HFFc6 (cell line): ENCODE data around the gene ABLIM1. TPM values are rescaled to one million over a fixed set of nuclear protein-coding genes. Genes with fewer than 3 reads are reported as not detected.

Experiments used
- DNase-seq: peaks from one replicate; pipeline ENCODE4 v3.0.0-alpha.2; 2018
- H3K27ac Mint-ChIP-seq: 2 replicates; pipeline ENCODE4 v1.8.0; 2020; ENCODE audit warnings: mild to moderate bottlenecking, mixed read lengths
- H3K27me3 Mint-ChIP-seq: 2 replicates; pipeline ENCODE4 v1.8.0; 2021; ENCODE audit warnings: mild to moderate bottlenecking, moderate library complexity, mixed read lengths; ENCODE audit not compliant: insufficient read depth
- H3K36me3 Mint-ChIP-seq: 2 replicates; pipeline ENCODE4 v1.8.0; 2021; ENCODE audit warnings: low read depth, mixed read lengths
- H3K4me1 Mint-ChIP-seq: 2 replicates; pipeline ENCODE4 v1.8.0; 2020; ENCODE audit warnings: low read depth, mixed read lengths
- H3K4me3 Mint-ChIP-seq: 2 replicates; pipeline ENCODE4 v1.8.0; 2020; ENCODE audit warnings: mild to moderate bottlenecking, moderate library complexity, mixed read lengths
- H3K9me3 Mint-ChIP-seq: 2 replicates; pipeline ENCODE4 v1.8.0; 2020; ENCODE audit warnings: mild to moderate bottlenecking, mixed read lengths
- CTCF ChIP-seq: fragments of 200-600 bp; sonication (generic); IDR thresholded peaks from 2 replicates; pipeline ENCODE4 v1.5.0; 2021; ENCODE audit warnings: antibody characterized with exemption, mild to moderate bottlenecking
- total RNA-seq, 6 experiments: library from RNA; stranded (reverse); fragmentation: NEBNext Ultra II Directional; extraction: Animal tissue kit (Norgen Biotek cat#: 25700); gene quantifications; 2 replicates in 1 of 6; 3 replicates in 5 of 6; pipeline ENCODE4 v1.2.3, GENCODE V29; 2021

ABLIM1 gene
- total RNA-seq, 6 experiments from 2014 or later = 8.0 to 14.6 (median 8.7) TPM

- H3K4me3 Mint-ChIP-seq = peak overlapping the region; percentile 12; the same call in 1 of the 2 replicates
- no peaks in the 10 kb centered on the region for H3K36me3 Mint-ChIP-seq
- DNase-seq = peak; percentile 97
Measured at GRCh38 chr10:114638821-114639625, 19.1 kb downstream of the ABLIM1 start.

DNA sequence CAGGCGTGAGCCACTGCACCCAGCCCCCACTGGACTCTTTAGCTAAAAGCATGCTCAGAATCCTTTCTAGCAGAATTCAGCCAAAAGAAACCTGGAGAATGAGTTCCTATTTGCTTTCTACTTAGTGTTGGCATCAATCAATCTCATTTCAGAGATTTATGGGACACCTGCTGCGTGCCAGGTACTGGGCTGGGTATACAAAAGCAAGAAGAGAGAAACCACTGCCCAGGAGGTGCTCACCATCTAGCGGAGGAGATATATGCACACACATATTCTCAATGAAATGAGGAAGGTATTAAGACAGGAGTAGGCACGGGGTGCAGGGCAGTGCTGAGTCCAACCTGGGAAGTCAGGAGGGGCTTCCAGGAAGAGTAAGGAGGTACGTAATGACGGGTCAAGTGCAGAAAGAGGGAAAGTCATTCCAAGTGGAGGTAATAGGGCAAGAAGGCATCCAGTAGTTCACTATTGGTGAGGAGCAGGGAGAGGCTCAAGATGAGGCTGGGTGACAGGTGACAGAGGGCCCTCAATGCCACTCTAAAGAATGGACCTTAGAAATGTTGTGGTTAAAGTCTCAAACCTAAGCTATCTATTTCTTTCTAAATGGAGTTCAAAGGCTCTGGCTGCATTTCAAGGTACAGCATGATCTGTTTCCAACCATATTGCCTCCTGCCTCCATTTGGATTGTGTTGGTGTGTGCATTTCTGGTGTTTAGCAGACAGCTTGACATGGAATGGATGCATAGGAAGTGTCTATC lies 22.1 kb downstream of the ABLIM1 start:
- no peaks in the 10 kb centered on the region for H3K36me3 Mint-ChIP-seq
- no peak overlapping the region; the same call in 1 of the 2 replicates for H3K4me3 Mint-ChIP-seq
- no peak for TF ChIP-seq CTCF
- peaks cover 1% of the 10 kb centered on the region for H3K27me3 Mint-ChIP-seq
- H3K4me1 Mint-ChIP-seq = peaks cover 76% of the 10 kb centered on the region
- H3K27ac Mint-ChIP-seq = no peak overlapping the region
- no peaks in the 10 kb centered on the region for H3K9me3 Mint-ChIP-seq
- DNase-seq = no peak

More at GRCh38 chr10:114638821-114639625, 19.1 kb downstream of the ABLIM1 start:
- Mint-ChIP-seq H3K27ac (peak overlapping the region; percentile 87), H3K27me3 (peaks cover 1% of the 10 kb centered on the region; the same call in 1 of the 2 replicates), H3K9me3 (no peaks in the 10 kb centered on the region), H3K4me1 (peaks cover 47% of the 10 kb centered on the region)
- TF ChIP-seq CTCF = no peak

GRCh38 chr10:114635101-114635500 lies 23.0 kb downstream of the ABLIM1 start:
- Mint-ChIP-seq H3K36me3 (no peaks in the 10 kb centered on the region), H3K27ac (peak overlapping the region; percentile 79), H3K9me3 (no peaks in the 10 kb centered on the region), H3K27me3 (peaks cover 1% of the 10 kb centered on the region), H3K4me3 (peak overlapping the region; percentile 78), H3K4me1 (peaks cover 84% of the 10 kb centered on the region)
- no peak for TF ChIP-seq CTCF
- no peak for DNase-seq

- Mint-ChIP-seq H3K27me3 (peaks cover 1% of the 10 kb centered on the region), H3K4me1 (peaks cover 85% of the 10 kb centered on the region), H3K27ac (peak overlapping the region; percentile 79), H3K36me3 (no peaks in the 10 kb centered on the region), H3K4me3 (peak overlapping the region; percentile 78), H3K9me3 (no peaks in the 10 kb centered on the region)
- peak; percentile 98 for DNase-seq
- TF ChIP-seq CTCF = no peak
Measured at GRCh38 chr10:114634609-114634979, 23.5 kb downstream of the ABLIM1 start.

DNA sequence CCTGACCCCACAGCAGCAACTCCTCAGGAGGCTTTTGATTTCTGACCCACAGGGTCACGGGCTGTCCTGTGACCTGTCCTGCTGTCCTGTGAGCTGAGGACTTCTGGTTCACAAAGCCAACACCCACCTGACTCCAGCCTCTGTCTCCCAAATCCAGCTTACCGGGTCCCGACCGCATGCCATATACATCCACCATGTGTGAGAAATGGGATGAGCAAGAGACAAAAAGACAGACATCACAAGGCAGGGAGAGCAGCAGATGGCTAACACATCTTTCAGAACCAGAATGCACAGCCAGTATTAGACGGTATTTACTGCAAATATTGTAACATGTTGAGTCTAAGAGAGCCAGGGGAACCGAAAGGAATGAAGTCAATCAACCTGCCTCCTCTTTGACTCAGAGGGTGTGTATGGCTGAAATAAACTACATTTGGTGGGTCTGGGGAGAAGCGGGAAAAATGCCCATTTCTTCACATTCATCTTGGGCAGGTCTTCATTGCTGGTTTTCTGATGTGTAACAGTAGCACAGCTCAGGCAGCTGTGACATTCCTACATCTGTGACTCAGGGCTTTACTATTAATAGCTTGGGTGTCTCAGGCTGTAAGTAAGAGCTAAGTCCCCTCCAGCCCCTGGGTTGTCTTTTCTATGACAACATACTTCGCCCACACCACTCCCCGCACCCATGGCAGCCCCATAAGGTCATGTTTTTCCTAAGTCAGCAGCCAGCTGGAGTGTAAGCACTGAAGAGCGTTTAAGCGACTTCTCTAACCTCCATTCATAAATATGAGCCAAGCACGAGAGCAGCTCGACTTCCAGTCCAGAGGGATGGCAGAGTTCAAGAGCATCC lies 25.0 kb downstream of the ABLIM1 start:
- Mint-ChIP-seq H3K27me3 (peaks cover 1% of the 10 kb centered on the region), H3K36me3 (no peaks in the 10 kb centered on the region), H3K4me3 (peak overlapping the region; percentile 92), H3K4me1 (peaks cover 73% of the 10 kb centered on the region), H3K9me3 (no peaks in the 10 kb centered on the region), H3K27ac (peak overlapping the region; percentile 85)
- no peak for TF ChIP-seq CTCF
- DNase-seq = peak; percentile 90
